WERI-Rb-1 (cell line): ENCODE measurements around the gene CA9.

Source experiments
- DNase-seq: peaks from one replicate; pipeline ENCODE4 v3.0.0-alpha.2; 2020
- H3K27ac ChIP-seq: fragments of 250-450 bp; sonication (Bioruptor Pico); 2 replicates; pipeline ENCODE4 v1.5.1; 2020; ENCODE audit warnings: mild to moderate bottlenecking, moderate library complexity
- H3K27me3 ChIP-seq: fragments of 250-450 bp; sonication (Bioruptor Pico); 2 replicates; pipeline ENCODE4 v1.5.1; 2021; ENCODE audit warnings: mild to moderate bottlenecking, low read depth, moderate library complexity; ENCODE audit not compliant: insufficient read depth, severe bottlenecking
- H3K36me3 ChIP-seq: fragments of 250-450 bp; sonication (Bioruptor Pico); 2 replicates; pipeline ENCODE4 v1.5.1; 2020; ENCODE audit warnings: mild to moderate bottlenecking, moderate library complexity
- H3K4me3 ChIP-seq: 2 replicates; pipeline ENCODE4 v1.5.1; 2011; ENCODE audit warnings: low read depth, mild to moderate bottlenecking, control low read depth, low read length
- H3K9me3 ChIP-seq: fragments of 250-450 bp; sonication (Bioruptor Pico); 2 replicates; pipeline ENCODE4 v1.5.1; 2021; ENCODE audit warnings: mild to moderate bottlenecking, moderate library complexity; ENCODE audit not compliant: severe bottlenecking
- TF ChIP-seq, protein P1 (sequence below): IDR thresholded peaks from 2 replicates; pipeline ENCODE4 v1.5.1; 2011; ENCODE audit warnings: low read depth, mild to moderate bottlenecking, control low read depth, inconsistent platforms, low read length

CA9 gene

DNA sequence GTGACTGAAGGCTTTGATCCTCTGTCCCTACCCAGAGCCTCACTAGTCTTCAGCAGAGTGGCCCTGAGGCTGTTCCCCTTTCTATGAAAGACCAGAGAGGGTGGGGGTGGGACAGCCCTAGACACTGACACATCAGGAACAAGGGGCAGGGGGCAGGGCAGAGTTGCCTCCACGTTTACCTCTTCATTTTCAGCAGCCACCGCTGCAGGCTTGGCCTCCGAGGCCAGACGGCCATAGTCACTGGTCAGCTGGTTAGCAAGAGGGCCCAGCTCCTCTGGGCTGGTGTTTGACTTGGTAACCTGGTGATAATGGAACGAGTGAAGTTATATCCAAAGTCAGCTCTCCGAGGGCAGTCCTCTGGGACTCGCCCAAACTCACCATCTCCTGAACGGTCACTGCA lies 31.6 kb downstream of the CA9 start:
- Histone ChIP-seq H3K9me3 (no peaks in the 10 kb centered on the region), H3K27ac (no peak overlapping the region), H3K36me3 (peaks cover 93% of the 10 kb centered on the region), H3K27me3 (no peaks in the 10 kb centered on the region), H3K4me3 (no peak overlapping the region)
- no peak for DNase-seq
- TF ChIP-seq, protein P1, sequence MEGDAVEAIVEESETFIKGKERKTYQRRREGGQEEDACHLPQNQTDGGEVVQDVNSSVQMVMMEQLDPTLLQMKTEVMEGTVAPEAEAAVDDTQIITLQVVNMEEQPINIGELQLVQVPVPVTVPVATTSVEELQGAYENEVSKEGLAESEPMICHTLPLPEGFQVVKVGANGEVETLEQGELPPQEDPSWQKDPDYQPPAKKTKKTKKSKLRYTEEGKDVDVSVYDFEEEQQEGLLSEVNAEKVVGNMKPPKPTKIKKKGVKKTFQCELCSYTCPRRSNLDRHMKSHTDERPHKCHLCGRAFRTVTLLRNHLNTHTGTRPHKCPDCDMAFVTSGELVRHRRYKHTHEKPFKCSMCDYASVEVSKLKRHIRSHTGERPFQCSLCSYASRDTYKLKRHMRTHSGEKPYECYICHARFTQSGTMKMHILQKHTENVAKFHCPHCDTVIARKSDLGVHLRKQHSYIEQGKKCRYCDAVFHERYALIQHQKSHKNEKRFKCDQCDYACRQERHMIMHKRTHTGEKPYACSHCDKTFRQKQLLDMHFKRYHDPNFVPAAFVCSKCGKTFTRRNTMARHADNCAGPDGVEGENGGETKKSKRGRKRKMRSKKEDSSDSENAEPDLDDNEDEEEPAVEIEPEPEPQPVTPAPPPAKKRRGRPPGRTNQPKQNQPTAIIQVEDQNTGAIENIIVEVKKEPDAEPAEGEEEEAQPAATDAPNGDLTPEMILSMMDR: no peak

DNA sequence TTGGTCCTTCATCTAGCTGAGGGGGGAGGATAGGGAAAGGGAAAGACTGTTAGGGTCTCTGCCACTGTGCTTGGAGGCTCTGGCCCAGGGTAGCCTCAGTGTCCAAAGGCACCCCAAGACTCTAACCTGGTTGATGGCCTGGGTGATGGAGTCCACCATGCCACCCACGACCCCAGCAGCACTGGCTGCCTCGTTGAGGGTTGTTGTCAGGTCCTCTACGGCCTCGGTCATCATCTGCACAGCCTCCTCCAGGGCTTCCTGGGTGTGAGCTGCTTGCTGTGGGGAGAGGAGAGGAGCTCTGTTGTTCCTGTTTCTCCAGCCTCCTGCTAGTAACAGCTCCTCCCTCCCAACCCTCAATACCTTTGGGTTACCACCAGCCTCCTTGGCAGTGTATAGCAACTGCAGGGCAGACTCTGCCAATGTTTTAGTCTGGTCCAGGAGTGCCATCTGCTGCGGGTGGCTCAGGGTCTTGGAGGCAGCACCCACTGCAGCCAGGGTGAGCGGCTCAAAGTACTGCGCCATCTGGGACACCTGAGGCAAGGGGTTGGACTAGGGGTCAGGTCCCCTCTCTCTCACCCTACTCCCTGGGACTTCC lies 32.2 kb downstream of the CA9 start:
- no peak for DNase-seq
- peaks cover 93% of the 10 kb centered on the region for H3K36me3 ChIP-seq
- H3K27me3 ChIP-seq: no peaks in the 10 kb centered on the region
- H3K27ac ChIP-seq: no peak overlapping the region
- no peak overlapping the region for H3K4me3 ChIP-seq
- TF ChIP-seq, protein P1: no peak
- H3K9me3 ChIP-seq: no peaks in the 10 kb centered on the region

DNA sequence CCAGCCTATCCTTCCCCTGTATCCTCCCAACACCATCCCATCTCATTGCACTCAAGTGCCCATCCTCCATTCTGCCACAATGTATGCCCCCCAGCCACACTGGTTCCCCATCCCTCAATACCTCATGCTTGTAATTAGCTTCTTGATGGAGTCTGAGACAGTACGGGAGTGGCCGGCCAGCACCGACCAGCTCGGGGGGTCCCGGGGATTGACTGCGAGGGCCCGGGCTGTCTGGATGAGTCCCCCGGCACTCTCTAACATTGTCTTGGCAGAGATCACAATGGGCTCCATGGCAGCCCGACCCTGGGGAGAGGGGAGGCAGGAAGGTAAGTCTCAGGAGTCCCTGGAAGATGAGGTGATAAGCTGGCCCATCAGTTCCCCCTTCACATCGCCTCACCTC lies 33.2 kb downstream of the CA9 start:
- Histone ChIP-seq H3K36me3 (peaks cover 92% of the 10 kb centered on the region), H3K4me3 (no peak overlapping the region), H3K9me3 (no peaks in the 10 kb centered on the region), H3K27ac (no peak overlapping the region), H3K27me3 (no peaks in the 10 kb centered on the region)
- DNase-seq: no peak
- TF ChIP-seq, protein P1: no peak

DNA sequence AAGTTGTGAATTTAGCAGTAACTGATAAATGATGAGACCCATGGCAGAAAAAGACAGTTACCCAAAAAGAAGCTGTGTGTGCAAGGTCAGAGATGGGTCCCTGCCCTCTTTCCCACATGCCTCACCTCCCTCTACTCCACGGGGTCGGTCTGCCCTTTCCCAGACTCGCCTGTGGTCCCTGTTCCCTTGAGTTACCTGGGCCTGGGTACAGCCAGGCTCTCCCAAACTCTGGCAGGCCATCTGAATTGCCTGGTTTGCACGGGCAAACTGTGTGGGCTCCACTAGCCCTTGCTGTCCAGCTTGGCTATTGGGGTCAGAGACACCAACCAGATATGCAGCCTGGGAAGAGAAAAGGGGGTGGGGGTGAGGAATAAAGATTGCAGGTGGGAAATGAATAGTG lies 34.4 kb downstream of the CA9 start:
- TF ChIP-seq, protein P1: no peak
- no peak overlapping the region for H3K27ac ChIP-seq
- no peak for DNase-seq
- H3K27me3 ChIP-seq: no peaks in the 10 kb centered on the region
- no peaks in the 10 kb centered on the region for H3K9me3 ChIP-seq
- peaks cover 88% of the 10 kb centered on the region for H3K36me3 ChIP-seq
- H3K4me3 ChIP-seq: no peak overlapping the region

DNA sequence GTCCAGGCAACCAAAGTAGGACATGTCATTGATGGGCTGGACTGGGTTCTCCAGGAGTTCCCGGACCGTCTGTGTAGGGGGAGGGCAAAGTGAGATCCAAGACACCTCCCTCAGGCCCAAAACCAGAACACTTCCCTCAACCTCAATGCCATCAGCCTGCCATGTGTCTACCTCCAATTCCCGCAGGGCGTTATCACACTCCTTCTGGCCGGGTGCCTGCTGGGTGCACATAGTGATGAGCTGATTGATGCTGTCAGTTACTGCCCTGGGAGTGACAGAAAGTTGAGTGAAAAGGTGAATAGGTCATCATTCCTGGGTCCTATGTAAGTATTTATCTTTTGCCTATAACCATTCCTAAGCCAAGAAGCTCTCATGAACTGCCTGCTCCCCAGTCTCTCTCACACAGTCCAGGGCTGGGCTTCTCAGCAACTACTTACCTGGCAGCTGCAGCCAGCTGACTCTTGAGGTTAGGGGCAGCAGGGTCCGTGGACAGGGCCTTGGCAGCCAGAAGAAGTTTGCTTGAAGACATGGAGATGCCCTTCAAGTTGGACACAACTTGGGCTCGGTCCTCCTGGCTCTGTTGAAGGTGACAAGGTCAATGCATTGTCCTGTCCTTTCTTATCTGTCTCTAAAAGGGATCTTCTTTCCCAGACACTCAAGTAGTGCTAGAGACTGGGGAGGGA lies 37.2 kb downstream of the CA9 start:
- H3K4me3 ChIP-seq: no peak overlapping the region
- peaks cover 87% of the 10 kb centered on the region for H3K36me3 ChIP-seq

More for the DNA sequence above, 37.2 kb downstream of the CA9 start:
- Histone ChIP-seq H3K9me3 (no peaks in the 10 kb centered on the region), H3K27ac (no peak overlapping the region), H3K27me3 (no peaks in the 10 kb centered on the region)
- TF ChIP-seq, protein P1: no peak
- DNase-seq: no peak
